ENCODE results near the gene PSMA6.

Gene PSMA6

DNA sequence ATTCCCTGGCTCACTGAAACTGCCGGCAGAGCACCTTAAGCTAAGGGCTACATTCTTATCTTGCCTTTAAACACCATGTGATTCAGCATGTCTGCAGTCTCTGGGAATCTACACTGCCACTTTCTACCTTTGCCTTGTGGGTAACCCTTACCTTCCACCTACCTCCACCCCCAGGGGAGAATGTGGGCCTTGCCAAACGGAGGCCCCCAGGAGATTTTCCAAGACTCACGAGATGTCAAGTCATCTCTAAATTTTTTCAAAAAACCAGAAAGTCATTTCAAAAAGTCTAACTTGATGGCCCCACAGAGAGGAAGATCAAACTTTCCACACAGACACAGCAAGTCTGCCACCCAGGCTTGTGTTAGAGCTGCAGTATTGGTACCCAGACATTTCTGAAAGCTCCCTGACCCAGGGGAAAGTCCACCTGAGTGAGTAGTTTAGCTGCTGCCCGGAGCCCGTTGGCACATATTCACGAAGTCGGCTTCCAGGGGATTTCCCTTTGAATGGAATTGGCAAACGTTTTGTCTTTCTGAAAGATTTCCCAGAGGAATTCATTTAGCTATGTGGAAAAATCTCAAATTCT, 4.7 kb upstream of the PSMA6 start:
- Histone ChIP-seq H3K9ac (ENCODE audit: low read length) (no peak overlapping the region), H3K4me2 (ENCODE audit: low read depth, low read length) (no peak overlapping the region), H3K4me1 (ENCODE audit: low read length) (peaks cover 12% of the 10 kb centered on the region), H3F3A (ENCODE audit: insufficient read depth, low read length) (peaks cover 27% of the 10 kb centered on the region), H3K27ac (ENCODE audit: low read length) (no peak overlapping the region), H2AFZ (ENCODE audit: low read length) (no peak overlapping the region), H3K36me3 (replicated peaks; ENCODE audit: insufficient read depth, low read length) (no peaks in the 10 kb centered on the region), H3K4me3 (ENCODE audit: low read length) (no peak overlapping the region), H3K9me3 (replicated peaks; ENCODE audit: insufficient read depth, low read length) (no peaks in the 10 kb centered on the region), H4K20me1 (ENCODE audit: insufficient read depth, low read length) (no peaks in the 10 kb centered on the region), H3K9me2 (replicated peaks; ENCODE audit: insufficient read depth, low read length) (no peaks in the 10 kb centered on the region), H3K27me3 (replicated peaks; ENCODE audit: insufficient read depth, low read length) (no peaks in the 10 kb centered on the region), H3K79me2 (ENCODE audit: low read length) (peaks cover 3% of the 10 kb centered on the region)
- TF ChIP-seq EZH2phosphoT487 (IDR thresholded peaks at IDR 0.05; ENCODE audit: low read length), result no peak
- TF ChIP-seq, protein P1, sequence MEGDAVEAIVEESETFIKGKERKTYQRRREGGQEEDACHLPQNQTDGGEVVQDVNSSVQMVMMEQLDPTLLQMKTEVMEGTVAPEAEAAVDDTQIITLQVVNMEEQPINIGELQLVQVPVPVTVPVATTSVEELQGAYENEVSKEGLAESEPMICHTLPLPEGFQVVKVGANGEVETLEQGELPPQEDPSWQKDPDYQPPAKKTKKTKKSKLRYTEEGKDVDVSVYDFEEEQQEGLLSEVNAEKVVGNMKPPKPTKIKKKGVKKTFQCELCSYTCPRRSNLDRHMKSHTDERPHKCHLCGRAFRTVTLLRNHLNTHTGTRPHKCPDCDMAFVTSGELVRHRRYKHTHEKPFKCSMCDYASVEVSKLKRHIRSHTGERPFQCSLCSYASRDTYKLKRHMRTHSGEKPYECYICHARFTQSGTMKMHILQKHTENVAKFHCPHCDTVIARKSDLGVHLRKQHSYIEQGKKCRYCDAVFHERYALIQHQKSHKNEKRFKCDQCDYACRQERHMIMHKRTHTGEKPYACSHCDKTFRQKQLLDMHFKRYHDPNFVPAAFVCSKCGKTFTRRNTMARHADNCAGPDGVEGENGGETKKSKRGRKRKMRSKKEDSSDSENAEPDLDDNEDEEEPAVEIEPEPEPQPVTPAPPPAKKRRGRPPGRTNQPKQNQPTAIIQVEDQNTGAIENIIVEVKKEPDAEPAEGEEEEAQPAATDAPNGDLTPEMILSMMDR (IDR thresholded peaks at IDR 0.05; ENCODE audit: low read length), result no peak
- no peak for DNase-seq

DNA sequence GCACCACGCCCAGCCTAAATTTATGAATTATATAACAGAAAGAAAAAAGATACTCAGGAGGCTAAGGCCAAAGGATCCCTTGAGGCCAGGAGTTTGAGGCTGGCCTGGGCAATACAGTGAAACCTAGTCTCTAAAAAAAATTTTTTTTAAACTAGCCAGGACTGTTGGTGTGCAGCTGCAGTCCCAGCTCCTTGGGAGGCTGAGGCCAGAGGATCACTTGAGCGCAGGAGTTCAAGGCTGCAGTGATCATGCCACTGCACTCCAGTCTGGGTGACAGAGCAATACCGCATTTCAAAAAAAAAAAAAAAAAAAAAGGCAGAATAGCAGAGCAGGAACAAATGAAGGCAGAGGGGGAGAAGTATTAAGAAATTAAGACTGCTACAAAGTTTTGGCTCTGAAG, 2.6 kb upstream of the PSMA6 start:
- no peak overlapping the region for H3K9ac ChIP-seq (ENCODE audit: low read length)
- H3K27me3 ChIP-seq (replicated peaks; ENCODE audit: insufficient read depth, low read length), result no peaks in the 10 kb centered on the region
- H3K36me3 ChIP-seq (replicated peaks; ENCODE audit: insufficient read depth, low read length), result no peaks in the 10 kb centered on the region
- no peaks in the 10 kb centered on the region for H3K9me2 ChIP-seq (replicated peaks; ENCODE audit: insufficient read depth, low read length)
- H4K20me1 ChIP-seq (ENCODE audit: insufficient read depth, low read length), result no peaks in the 10 kb centered on the region
- H3K4me3 ChIP-seq (ENCODE audit: low read length), result no peak overlapping the region
- no peaks in the 10 kb centered on the region for H3K9me3 ChIP-seq (replicated peaks; ENCODE audit: insufficient read depth, low read length)
- DNase-seq, result no peak
- H3K4me2 ChIP-seq (ENCODE audit: low read depth, low read length), result no peak overlapping the region
- TF ChIP-seq, protein P1 (IDR thresholded peaks at IDR 0.05; ENCODE audit: low read length), result no peak
- no peak for TF ChIP-seq EZH2 (optimal IDR thresholded peaks at IDR 0.05; ENCODE audit: low read depth, low read length)
- TF ChIP-seq EZH2phosphoT487 (IDR thresholded peaks at IDR 0.05; ENCODE audit: low read length), result no peak
- H3K79me2 ChIP-seq (ENCODE audit: low read length), result peaks cover 24% of the 10 kb centered on the region
- no peak overlapping the region for H2AFZ ChIP-seq (ENCODE audit: low read length)
- peaks cover 27% of the 10 kb centered on the region for H3F3A ChIP-seq (ENCODE audit: insufficient read depth, low read length)
- H3K27ac ChIP-seq (ENCODE audit: low read length), result no peak overlapping the region
- H3K4me1 ChIP-seq (ENCODE audit: low read length), result peaks cover 10% of the 10 kb centered on the region

DNA sequence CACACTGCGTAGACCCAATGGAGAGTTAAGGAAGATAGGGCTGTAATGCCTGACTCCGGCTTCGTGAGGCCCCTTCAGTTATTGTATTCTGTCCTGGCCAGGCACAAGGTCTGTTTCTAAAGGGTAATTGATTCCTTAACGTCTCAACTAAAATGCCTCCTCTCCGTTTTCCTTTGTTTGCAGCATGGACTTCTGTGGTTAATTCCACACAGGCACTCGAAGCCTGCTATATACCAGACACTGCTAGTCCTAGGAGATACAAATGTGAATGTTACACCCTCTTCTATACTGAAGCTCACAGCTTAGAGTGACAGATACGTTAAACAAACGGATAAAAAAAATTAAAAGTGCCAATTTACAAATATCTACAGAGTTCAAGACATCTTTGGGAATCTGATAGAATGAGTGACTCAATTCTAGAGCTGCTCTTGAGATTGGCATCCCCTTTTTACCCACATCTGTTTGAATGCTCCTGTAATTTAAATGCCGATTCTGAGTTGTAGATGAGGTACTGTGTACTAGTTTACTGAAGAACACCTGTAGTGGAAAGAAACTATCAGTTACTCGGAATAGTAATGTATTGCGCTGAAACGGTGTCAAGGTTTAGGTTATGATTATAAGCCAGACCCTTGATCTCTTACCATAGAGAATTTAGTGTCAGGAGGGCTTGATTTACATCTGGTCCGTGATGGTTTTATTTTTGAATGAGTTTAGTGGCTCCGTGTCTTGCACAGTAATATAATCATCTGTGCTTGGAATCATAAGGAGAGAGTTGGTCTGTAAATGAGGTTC, 784 bp downstream of the PSMA6 start:
- no peaks in the 10 kb centered on the region for H3K27me3 ChIP-seq (replicated peaks; ENCODE audit: insufficient read depth, low read length)
- TF ChIP-seq EZH2phosphoT487 (IDR thresholded peaks at IDR 0.05; ENCODE audit: low read length) (no peak), EZH2 (optimal IDR thresholded peaks at IDR 0.05; ENCODE audit: low read depth, low read length) (no peak)
- TF ChIP-seq, protein P1 (IDR thresholded peaks at IDR 0.05; ENCODE audit: low read length), result no peak
- H3K9me2 ChIP-seq (replicated peaks; ENCODE audit: insufficient read depth, low read length), result no peaks in the 10 kb centered on the region
- peak overlapping the region; percentile 62 for H3K4me2 ChIP-seq (ENCODE audit: low read depth, low read length)
- peak overlapping the region; percentile 91 for H3K4me3 ChIP-seq (ENCODE audit: low read length)
- H3K27ac ChIP-seq (ENCODE audit: low read length), result peak overlapping the region; percentile 89; the same call in 1 of the 2 replicates
- no peaks in the 10 kb centered on the region for H3K36me3 ChIP-seq (replicated peaks; ENCODE audit: insufficient read depth, low read length)
- H4K20me1 ChIP-seq (ENCODE audit: insufficient read depth, low read length), result no peaks in the 10 kb centered on the region
- peaks cover 10% of the 10 kb centered on the region for H3F3A ChIP-seq (ENCODE audit: insufficient read depth, low read length)
- H3K4me1 ChIP-seq (ENCODE audit: low read length), result 0 out of 2 replicates have a peak, but pooled peaks cover 3% of the 10 kb centered on the region
- no peak overlapping the region for H2AFZ ChIP-seq (ENCODE audit: low read length)
- no peaks in the 10 kb centered on the region for H3K9me3 ChIP-seq (replicated peaks; ENCODE audit: insufficient read depth, low read length)
- H3K79me2 ChIP-seq (ENCODE audit: low read length), result peaks cover 57% of the 10 kb centered on the region
- no peak for DNase-seq
- peak overlapping the region; percentile 87 for H3K9ac ChIP-seq (ENCODE audit: low read length)

Data from MM.1S (cell line).